WERI-Rb-1 (cell line): ENCODE data around the gene NET1.
A peak's percentile ranks its signal among the peaks of the same experiment; 100 is the strongest.

Source experiments
- DNase-seq: peaks from one replicate; pipeline ENCODE4 v3.0.0-alpha.2; 2020
- H3K27ac ChIP-seq: fragments of 250-450 bp; sonication (Bioruptor Pico); 2 replicates; pipeline ENCODE4 v1.5.1; 2020; ENCODE audit warnings: mild to moderate bottlenecking, moderate library complexity
- H3K27me3 ChIP-seq: fragments of 250-450 bp; sonication (Bioruptor Pico); 2 replicates; pipeline ENCODE4 v1.5.1; 2021; ENCODE audit warnings: mild to moderate bottlenecking, low read depth, moderate library complexity; ENCODE audit not compliant: insufficient read depth, severe bottlenecking
- H3K36me3 ChIP-seq: fragments of 250-450 bp; sonication (Bioruptor Pico); 2 replicates; pipeline ENCODE4 v1.5.1; 2020; ENCODE audit warnings: mild to moderate bottlenecking, moderate library complexity
- H3K4me3 ChIP-seq: 2 replicates; pipeline ENCODE4 v1.5.1; 2011; ENCODE audit warnings: low read depth, mild to moderate bottlenecking, control low read depth, low read length
- H3K9me3 ChIP-seq: fragments of 250-450 bp; sonication (Bioruptor Pico); 2 replicates; pipeline ENCODE4 v1.5.1; 2021; ENCODE audit warnings: mild to moderate bottlenecking, moderate library complexity; ENCODE audit not compliant: severe bottlenecking
- CTCF ChIP-seq: IDR thresholded peaks from 2 replicates; pipeline ENCODE4 v1.5.1; 2011; ENCODE audit warnings: low read depth, mild to moderate bottlenecking, control low read depth, inconsistent platforms, low read length

The NET1 gene

GRCh38 chr10:5484205-5484604 lies 71.8 kb downstream of the NET1 start:
- Histone ChIP-seq H3K4me3 (no peak overlapping the region), H3K27ac (no peak overlapping the region), H3K36me3 (no peaks in the 10 kb centered on the region), H3K27me3 (no peaks in the 10 kb centered on the region), H3K9me3 (no peaks in the 10 kb centered on the region)
- TF ChIP-seq CTCF: no peak
- no peak for DNase-seq

GRCh38 chr10:5485290-5485689 lies 72.9 kb downstream of the NET1 start:
- no peak for DNase-seq
- Histone ChIP-seq H3K9me3 (no peaks in the 10 kb centered on the region), H3K4me3 (no peak overlapping the region), H3K36me3 (no peaks in the 10 kb centered on the region), H3K27ac (no peak overlapping the region), H3K27me3 (no peaks in the 10 kb centered on the region)
- TF ChIP-seq CTCF: no peak

DNA sequence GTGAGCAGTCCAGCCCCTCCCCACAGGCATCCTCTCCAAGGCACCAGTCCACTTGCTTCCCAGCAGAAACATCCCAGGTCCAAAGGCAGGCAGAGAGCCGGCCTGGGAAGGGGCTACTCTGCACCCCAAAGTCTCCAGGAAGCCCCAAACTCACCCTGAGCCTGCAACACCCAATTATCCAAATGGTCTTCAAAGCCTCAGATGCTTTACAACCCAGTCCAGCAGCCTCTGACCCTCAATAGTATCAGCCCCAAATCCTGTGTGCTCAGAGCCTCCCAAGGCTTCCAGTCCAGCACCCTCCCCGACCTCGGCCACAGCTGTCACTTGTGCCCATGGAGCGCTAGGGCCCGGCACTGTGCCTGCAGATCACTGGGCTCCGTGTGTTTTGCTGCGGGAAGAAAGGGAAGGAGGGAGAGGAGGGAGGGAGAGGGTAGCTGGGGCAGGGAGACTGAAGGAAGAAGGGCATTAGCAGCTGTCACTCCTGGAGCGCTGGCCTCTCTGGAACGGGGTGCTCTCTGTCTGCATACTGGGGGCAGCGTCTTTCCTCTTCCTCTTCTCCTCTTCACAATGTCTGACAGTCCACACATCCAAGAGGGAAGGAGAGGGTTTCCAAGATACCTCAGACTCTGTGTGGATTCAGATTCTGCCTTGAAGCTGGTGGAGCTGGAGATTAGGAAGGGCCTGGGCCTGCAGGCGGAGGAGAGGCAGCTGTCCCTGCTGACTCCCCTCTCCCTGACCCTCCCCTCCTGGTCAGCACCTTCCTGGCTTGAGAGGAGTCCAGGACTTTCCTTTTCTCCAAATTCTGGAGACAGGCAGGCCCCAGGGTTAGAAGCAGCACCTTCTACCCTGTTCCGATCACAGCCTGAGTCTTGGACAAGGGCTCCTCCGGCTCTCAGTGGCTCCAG lies 73.8 kb downstream of the NET1 start:
- peak overlapping the region; percentile 55 for H3K27ac ChIP-seq
- H3K4me3 ChIP-seq: no peak overlapping the region
- no peak for TF ChIP-seq CTCF
- DNase-seq: peak; percentile 30
- no peaks in the 10 kb centered on the region for H3K36me3 ChIP-seq
- no peaks in the 10 kb centered on the region for H3K27me3 ChIP-seq
- no peaks in the 10 kb centered on the region for H3K9me3 ChIP-seq

GRCh38 chr10:5486853-5487235 lies 74.5 kb downstream of the NET1 start:
- H3K4me3 ChIP-seq: no peak overlapping the region
- no peak for TF ChIP-seq CTCF

DNA sequence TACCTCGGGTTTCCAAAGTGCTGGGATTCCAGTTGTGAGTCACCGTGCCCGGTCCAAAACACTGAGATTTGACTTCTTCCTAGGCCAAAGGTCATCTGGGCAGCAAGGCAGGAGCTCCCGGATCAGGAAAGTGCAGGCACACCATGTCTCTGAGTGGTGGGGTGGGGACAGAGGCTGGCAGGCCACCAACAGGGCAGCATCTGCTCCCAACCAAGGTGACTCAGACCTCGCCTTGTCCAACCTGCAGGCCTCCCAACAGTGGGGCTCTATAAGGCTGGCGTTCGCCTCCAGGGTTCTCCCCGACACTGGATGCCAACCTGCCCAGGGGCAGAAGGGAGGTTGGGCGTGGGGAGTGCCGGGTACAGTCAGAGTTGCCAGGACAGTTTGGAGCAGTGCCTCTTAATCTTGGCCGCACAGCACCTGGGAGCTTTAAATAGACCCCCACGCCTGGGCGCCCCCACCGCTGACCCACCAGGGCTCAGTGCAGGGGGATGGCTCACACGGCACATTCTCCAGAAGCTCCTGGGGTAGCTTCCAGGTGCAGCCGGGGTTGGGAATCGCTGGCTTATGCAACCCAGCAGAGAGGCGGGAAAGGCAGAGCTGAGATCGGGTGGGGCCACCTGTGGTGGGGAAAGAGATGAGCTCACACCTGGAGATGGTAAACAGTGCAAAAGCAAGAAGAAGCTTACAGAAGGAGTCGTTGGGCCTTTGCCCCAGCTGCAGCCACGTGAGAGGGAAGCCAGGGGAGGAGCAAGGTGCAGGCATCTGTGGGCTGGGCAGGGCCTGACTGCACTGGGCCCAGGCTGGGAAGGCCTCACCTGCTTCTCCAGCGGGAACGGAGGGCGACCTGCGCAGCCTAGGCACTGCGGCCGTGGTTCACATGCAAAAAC lies 76.2 kb downstream of the NET1 start:
- no peak overlapping the region for H3K27ac ChIP-seq
- no peak overlapping the region for H3K4me3 ChIP-seq
- no peak for TF ChIP-seq CTCF
- no peaks in the 10 kb centered on the region for H3K27me3 ChIP-seq
- H3K36me3 ChIP-seq: no peaks in the 10 kb centered on the region
- no peaks in the 10 kb centered on the region for H3K9me3 ChIP-seq
- no peak for DNase-seq

More at GRCh38 chr10:5486853-5487235, 74.5 kb downstream of the NET1 start:
- Histone ChIP-seq H3K27ac (peak overlapping the region; percentile 55), H3K36me3 (no peaks in the 10 kb centered on the region), H3K27me3 (no peaks in the 10 kb centered on the region), H3K9me3 (no peaks in the 10 kb centered on the region)
- peak; percentile 27 for DNase-seq
